ENCODE data around the gene GRK7. TPM values are rescaled to one million over a fixed set of nuclear protein-coding genes. Genes with fewer than 3 reads are reported as not detected.

The GRK7 gene
- total RNA-seq, 1 donor from 2014 or later = 0.08 TPM

DNA sequence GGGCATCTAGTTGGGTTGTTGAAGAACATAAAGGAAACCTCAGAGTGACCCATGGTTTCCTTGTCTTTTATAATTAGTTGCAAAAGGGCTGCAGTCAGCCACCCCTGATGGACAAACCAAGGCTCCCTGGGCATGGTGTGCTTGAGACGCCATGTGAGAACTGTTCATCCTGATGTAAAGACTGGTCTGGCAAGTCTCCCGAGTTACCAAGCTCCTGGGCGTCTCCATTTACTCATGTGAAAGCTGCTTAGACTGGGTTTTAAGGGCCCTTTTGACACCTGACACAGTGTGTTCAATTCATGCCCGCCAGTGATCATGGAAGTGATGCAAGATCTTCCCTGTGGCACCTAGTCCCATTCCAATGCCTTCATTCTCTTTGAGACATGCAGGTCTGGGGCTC lies 49.4 kb downstream of the GRK7 start:
- intact Hi-C loops (cut with DNase I) = no loop called here
- DNase-seq (ENCODE audit: low spot score) = peak; percentile 38

Other genes with a start within 250 kb of the GRK7 start
- 77.5 TPM for gene RNF7, start 25.1 kb upstream of the GRK7 start, total RNA-seq
- 60.3 TPM for gene ATP1B3, start 113.2 kb downstream of the GRK7 start, total RNA-seq